HG03139 (cell line): ENCODE measurements around the gene DNAJC25.
"Not testable (repeated sequence)": the region's sequence is repeated elsewhere in the genome, so short reads cannot be mapped to it uniquely, and the experiment has no call there.

Experiments used
- ATAC-seq: cut with Tn5 transposase; IDR thresholded peaks from one replicate; pipeline ENCODE4 v1.9.1; 2021; ENCODE audit not compliant: unreplicated experiment

Gene DNAJC25

DNA sequence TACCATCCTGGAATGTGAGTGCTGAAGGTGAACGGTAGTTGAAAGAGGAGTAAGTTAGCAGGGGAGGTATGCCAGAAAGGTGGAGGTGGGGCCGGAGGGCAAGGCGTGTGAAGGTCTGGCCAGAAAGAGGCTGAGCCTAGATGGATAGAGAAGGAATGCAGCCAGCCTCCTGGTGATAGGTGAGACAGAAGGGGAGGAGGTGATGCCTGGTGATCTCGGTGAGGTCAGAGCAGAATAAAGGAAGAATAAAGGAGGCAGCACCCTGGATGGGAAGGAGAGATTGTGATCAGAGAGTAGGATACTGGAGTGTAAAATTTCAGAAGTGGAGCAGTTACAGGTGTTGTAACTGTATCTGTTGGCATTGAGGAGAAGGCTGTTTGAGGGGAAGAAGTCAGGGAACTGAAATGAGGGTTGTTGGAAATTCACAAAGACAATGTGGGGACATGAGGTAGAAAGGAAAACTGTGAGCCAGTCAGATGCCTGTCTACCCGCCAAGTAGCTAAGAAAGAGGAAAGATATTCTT, 32.2 kb downstream of the DNAJC25 start:
- no peak for ATAC-seq

DNA sequence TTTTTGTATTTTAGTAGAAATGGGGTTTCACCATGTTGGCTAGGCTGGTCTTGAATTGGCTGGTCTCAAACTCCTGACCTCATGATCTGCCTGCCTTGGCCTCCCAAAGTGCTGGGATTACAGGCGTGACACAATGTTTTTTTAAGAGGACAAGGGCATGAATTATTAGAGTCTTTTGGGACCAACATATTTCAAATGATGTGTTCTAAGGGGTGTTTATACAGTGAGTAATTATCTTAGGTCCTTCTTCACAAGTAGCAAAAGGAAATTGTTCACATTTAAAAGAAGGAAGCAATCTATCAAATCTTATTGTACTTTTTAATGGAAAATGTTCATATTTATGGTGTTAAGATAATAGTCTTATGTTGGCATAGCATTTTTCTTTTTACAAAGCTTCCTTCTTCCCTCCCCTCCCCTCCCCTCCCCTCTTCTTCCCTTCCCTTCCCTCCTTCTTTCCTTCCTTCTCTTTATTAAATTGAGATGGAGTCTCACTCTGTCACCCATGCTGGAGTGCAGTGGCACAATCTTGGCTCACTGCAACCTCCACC, 37.0 kb downstream of the DNAJC25 start:
- no peak for ATAC-seq

DNA sequence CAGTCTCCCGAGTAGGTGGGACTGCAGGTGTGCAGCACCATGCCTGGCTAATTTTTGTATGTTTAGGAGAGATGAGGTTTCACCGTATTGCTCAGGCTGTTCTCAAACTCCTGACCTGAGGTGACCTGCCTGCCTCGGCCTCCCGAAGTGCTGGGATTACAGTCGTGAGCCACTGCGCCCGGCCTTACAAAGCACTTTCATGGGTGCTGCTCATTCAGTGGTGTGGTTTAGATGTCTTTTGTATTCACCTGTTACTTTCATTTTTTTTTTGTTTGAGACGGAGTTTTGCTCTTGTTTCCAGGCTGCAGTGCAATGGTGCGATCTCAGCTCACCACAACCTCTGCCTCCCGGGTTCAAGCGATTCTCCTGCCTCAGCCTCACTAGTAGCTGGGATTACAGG, 37.5 kb downstream of the DNAJC25 start:
- not testable (repeated sequence) for ATAC-seq

DNA sequence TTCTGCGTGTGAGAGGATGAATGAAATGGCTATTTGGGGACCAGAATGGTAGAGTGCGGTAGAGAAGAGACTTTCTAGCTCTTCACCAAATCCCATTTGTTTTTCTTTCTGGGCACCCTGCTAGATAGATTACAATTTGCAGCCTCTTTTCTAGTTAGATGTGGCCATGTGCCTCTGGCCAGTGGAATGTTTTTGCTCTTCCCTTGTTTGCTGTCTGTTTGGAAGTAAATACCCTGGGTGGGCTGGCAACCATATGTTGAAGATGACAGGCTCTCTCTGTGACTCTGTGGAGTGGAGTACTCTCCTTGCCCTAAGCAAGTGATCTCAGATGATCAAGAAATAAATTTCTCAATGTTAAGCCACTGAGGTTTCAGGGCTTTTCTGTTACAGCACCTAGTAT, 43.2 kb downstream of the DNAJC25 start:
- no peak for ATAC-seq

DNA sequence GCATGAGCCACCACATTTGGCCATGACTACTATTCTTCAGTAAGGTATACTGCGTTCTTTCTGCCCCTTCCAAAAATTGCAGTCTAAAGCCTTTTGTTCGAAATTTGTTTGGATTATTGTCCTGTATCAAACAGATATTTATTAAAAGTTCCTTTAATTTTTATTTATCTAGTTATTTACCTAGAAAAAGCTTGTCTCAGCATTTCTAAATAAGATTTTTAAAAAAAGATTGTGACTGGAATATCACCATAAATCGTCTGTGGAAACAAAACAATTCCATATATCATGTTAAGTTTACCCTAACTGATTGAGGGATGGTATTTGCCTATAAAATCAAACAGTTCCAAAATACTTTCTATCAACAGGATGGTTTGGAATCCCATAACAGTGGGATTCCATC, 45.0 kb downstream of the DNAJC25 start:
- ATAC-seq = no peak

DNA sequence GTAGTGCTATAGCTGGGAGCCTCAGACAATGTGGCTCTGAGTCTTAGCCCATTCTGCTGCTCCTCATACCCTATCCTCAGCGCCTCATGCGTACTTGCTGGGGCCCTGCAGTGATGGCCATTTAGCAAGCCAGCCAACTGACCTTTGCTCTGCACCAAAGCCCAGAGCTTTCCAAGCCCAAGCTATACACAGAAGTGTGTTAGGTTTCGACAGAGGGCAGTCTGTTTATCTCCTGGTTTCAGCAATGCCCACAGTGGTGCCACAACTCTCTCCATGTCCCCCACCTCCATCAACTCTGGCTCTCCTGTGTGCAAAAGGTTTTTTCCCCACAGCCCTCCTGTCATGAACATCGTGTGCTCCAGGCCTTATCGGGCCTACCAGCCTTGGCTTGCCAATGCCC, 47.2 kb downstream of the DNAJC25 start:
- no peak for ATAC-seq

DNA sequence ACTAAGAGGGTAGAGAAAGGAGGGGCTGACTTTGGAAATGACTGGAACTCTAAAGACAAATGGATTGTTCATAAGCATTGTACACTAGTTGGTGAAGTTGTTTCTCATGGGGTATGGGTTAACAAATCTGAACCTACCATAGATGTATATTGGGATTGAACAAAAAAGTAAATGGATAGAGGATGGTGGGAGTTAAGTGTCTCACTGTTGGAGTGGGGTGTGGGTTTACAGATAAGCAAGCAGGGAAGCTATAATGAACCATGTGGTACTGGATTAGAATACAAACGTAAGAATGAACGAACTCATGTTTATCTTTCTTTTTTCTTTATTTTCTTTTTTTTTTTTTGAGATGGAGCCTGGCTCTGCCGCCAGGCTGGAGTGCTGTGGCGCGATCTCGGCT, 48.1 kb downstream of the DNAJC25 start:
- ATAC-seq = no peak

DNA sequence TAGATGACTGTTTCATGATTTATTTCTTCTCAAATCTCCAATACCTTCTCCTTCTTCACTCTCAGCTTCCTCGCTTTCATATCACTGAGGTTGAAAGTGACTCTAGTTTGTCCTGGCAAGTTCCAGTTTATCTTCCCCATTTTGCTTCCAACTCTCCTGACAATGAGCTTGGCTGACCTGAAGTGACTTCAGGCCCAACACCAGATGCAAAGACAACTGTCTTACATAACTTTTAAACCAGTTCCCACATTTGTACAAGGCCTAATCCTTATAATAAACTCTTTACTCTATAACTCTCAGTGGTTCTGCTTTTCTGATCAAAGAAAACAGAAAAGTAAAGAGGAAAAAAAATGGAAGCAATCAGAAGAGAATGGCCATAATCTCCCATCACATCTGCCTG, 52.3 kb downstream of the DNAJC25 start:
- ATAC-seq = no peak

DNA sequence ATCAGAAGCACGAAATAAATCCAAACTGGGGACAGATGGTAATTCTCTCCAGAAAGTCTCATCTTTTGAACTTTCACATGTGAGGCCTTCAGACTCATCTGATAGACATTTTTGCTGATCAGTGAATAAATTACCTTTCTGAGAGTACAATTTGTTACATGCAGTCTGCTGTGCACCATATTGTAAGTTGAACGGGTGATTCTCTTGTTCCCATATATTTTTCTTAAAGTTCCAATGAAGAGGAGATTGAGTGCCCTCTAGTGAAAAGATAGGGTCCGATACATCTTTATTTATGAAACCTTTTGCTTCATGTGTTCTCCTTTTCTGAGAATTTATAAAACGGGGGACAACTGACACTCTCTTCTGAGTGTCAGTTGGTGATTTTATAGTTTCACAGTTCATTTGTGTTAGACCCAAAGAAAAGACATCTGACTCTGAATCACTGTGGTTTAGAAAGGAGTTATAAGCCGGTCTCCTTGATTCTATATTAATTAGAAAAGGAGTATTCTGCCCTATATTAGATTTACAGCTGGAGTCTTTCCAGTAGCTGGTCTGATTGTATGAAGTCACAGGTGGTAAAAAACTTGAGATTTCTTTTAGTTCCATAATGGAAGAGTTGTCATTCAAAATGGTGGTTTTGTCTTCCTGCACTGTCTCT, 60.7 kb downstream of the DNAJC25 start:
- no peak for ATAC-seq

DNA sequence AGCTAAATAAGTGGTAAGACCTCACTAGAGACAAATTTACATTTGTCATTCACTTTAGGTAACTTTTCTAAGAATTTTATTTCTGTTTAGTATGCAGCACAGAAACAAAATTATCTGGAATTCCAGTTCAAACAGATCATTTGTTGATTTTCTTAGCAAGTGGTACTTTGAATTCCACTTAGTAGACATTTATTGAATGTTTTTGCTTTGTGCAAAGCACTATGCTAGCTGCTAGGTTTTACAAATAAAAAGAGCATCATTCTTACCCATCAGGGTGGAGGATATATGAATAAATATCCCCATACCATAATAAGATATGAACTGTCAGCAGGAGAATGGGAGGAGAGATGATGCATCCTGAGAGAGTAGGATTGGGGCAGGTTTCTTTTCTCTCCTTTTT, 65.7 kb downstream of the DNAJC25 start:
- ATAC-seq = no peak

DNA sequence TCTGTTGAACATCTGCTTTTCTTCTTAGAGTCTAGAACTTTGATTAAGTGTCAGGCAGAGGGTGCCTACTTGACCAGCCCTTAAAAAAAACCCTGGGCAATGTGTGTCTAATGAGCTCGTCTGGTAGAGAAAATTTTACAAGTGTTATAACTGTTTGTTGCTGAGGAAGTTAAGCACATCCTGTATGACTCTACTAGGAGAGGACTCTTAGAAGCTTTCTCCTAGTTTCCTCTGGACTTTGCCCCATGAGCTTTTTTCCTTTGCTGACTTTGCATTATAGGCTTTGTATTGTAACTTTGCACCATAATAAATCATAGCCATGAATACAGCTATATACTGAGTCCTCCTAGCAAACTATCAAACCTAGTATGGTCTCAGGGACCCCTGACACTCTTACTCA, 69.6 kb downstream of the DNAJC25 start:
- no peak for ATAC-seq
